Measurements from ENCODE around the gene IQCM.

Gene IQCM

DNA sequence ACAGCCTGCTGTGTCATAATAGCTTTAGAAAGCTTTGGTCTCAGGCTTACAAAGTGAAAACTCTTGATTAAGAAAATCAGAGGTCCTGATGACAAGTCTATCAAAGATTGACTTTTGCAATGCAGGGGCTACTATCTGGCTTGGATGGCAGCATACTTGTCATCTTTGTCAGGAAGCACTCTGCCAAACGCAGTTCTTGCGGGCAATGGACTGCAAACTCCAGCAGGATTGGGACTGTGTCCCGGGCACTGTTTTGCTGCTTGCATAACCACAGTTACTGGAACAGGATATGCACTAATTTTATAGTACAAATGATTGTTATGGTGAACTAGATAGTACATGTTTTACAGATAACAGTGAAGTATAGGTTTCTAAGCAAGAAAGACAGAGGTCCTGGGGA, 185.6 kb downstream of the IQCM start:
- Histone ChIP-seq H3K27ac (no peak overlapping the region), H3K4me3 (no peak overlapping the region)
- TF ChIP-seq, protein P1, sequence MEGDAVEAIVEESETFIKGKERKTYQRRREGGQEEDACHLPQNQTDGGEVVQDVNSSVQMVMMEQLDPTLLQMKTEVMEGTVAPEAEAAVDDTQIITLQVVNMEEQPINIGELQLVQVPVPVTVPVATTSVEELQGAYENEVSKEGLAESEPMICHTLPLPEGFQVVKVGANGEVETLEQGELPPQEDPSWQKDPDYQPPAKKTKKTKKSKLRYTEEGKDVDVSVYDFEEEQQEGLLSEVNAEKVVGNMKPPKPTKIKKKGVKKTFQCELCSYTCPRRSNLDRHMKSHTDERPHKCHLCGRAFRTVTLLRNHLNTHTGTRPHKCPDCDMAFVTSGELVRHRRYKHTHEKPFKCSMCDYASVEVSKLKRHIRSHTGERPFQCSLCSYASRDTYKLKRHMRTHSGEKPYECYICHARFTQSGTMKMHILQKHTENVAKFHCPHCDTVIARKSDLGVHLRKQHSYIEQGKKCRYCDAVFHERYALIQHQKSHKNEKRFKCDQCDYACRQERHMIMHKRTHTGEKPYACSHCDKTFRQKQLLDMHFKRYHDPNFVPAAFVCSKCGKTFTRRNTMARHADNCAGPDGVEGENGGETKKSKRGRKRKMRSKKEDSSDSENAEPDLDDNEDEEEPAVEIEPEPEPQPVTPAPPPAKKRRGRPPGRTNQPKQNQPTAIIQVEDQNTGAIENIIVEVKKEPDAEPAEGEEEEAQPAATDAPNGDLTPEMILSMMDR (IDR thresholded peaks at IDR 0.05), result no peak
- no peak for DNase-seq (ENCODE audit: low spot score)

GRCh38 chr4:149605601-149606378, 209.9 kb downstream of the IQCM start:
- H3K27ac ChIP-seq, result no peak overlapping the region
- H3K4me3 ChIP-seq, result no peak overlapping the region
- no peak for DNase-seq (ENCODE audit: low spot score)
- TF ChIP-seq, protein P1 (IDR thresholded peaks at IDR 0.05), result no peak

- TF ChIP-seq, protein P1 (IDR thresholded peaks at IDR 0.05), result no peak
- no peak for DNase-seq (ENCODE audit: low spot score)
- Histone ChIP-seq H3K4me3 (no peak overlapping the region), H3K27ac (no peak overlapping the region)
These were observed 210.8 kb downstream of the IQCM start for GRCh38 chr4:149604827-149605226.

DNA sequence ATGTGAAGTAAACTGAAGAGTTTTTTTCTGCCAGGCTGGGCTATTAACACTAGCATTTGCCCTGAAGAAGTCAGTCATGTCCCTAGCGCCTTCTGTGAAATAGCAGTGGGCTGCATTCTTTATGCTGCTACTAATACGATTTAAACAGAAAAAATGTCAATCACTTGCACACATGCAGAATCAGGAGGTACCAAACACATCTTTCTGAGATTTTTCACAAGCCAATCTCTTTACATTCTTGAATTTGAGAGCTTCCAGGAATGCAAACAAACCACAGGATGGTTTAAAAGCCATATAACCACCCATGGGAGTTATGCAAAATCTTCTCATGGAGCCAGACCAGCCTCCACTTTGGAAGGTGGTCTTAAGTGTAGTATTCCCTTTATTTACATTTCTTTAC, 220.1 kb downstream of the IQCM start:
- H3K27ac ChIP-seq, result no peak overlapping the region
- no peak for DNase-seq (ENCODE audit: low spot score)
- TF ChIP-seq, protein P1 (IDR thresholded peaks at IDR 0.05), result no peak
- no peak overlapping the region for H3K4me3 ChIP-seq

- no peak for DNase-seq (ENCODE audit: low spot score)
- TF ChIP-seq, protein P1 (IDR thresholded peaks at IDR 0.05), result no peak
- no peak overlapping the region for H3K27ac ChIP-seq
- H3K4me3 ChIP-seq, result no peak overlapping the region
These were observed 225.8 kb downstream of the IQCM start for GRCh38 chr4:149589826-149590225.

GRCh38 chr4:149584722-149585121, 230.9 kb downstream of the IQCM start:
- DNase-seq (ENCODE audit: low spot score), result no peak
- Histone ChIP-seq H3K4me3 (no peak overlapping the region), H3K27ac (no peak overlapping the region)
- TF ChIP-seq, protein P1 (IDR thresholded peaks at IDR 0.05), result no peak

DNA sequence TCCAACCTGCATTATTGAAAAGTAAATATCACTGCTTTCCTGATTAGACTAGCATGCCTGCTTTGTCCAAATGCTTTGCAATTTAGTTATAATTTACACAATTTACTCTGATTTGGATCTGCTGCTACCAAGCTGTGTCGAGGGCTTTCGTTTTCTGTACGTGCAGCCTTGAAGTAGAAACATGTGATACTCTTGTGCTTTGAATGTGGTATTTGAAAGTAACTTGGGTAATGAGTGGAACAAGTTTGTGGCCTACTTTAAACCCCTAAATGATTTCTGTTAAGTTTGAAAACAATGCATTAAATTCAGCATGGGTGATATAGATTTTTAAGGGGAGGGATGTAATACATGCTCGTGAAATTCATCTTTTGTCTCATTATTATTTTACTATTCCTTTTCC, 240.7 kb downstream of the IQCM start:
- no peak for DNase-seq (ENCODE audit: low spot score)
- H3K4me3 ChIP-seq, result no peak overlapping the region
- TF ChIP-seq, protein P1 (IDR thresholded peaks at IDR 0.05), result no peak
- H3K27ac ChIP-seq, result no peak overlapping the region
